Measurements from ENCODE around the gene NLRP12. TPM values are rescaled to one million over a fixed set of nuclear protein-coding genes. Genes with fewer than 3 reads are reported as not detected.
A peak's percentile ranks its signal among the peaks of the same experiment; 100 is the strongest.
"Not testable (repeated sequence)": the region's sequence is repeated elsewhere in the genome, so short reads cannot be mapped to it uniquely, and the experiment has no call there.

The NLRP12 gene, protein sequence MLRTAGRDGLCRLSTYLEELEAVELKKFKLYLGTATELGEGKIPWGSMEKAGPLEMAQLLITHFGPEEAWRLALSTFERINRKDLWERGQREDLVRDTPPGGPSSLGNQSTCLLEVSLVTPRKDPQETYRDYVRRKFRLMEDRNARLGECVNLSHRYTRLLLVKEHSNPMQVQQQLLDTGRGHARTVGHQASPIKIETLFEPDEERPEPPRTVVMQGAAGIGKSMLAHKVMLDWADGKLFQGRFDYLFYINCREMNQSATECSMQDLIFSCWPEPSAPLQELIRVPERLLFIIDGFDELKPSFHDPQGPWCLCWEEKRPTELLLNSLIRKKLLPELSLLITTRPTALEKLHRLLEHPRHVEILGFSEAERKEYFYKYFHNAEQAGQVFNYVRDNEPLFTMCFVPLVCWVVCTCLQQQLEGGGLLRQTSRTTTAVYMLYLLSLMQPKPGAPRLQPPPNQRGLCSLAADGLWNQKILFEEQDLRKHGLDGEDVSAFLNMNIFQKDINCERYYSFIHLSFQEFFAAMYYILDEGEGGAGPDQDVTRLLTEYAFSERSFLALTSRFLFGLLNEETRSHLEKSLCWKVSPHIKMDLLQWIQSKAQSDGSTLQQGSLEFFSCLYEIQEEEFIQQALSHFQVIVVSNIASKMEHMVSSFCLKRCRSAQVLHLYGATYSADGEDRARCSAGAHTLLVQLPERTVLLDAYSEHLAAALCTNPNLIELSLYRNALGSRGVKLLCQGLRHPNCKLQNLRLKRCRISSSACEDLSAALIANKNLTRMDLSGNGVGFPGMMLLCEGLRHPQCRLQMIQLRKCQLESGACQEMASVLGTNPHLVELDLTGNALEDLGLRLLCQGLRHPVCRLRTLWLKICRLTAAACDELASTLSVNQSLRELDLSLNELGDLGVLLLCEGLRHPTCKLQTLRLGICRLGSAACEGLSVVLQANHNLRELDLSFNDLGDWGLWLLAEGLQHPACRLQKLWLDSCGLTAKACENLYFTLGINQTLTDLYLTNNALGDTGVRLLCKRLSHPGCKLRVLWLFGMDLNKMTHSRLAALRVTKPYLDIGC
- total RNA-seq: 6.9 TPM

DNA sequence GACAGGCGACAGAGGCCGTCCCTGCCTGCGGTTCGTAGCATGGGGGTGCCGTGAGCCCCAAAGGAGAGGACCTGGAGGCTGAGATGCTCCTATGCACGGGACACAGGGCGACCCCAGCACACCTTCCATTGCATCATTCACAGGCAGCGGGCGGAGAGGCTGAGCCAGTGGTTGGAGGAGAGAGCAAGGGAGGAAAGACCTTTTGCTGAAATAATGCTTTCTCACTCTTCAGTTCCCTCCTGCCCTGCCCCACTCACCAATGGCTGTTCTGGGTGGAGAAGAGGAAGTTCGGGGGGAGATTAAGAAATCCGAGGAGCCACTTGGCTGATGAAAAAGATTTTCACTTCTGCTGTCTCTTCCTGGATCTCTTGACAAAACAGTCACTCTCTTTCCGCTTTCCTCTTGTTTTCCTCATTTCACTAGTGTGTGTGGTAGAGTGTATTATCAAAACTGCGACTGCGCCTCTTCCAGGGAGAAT, at the start of gene NLRP12:
Gene NLRP12, minus strand, starts transcription at position 181 of the 478 bp plus-strand sequence. Its CDS starts 140 bp downstream, at position 41.
- peaks cover 69% of the 10 kb centered on the region for H3K4me1 ChIP-seq (ENCODE audit: insufficient read depth, low read length)
- no peaks in the 10 kb centered on the region for H3K27me3 ChIP-seq (ENCODE audit: insufficient read depth, low read length)
- H3K9me3 ChIP-seq (ENCODE audit: low read depth, low read length): no peaks in the 10 kb centered on the region
- H3K4me3 ChIP-seq (ENCODE audit: low read length): peak within 1 kb of the TSS; percentile 55

DNA sequence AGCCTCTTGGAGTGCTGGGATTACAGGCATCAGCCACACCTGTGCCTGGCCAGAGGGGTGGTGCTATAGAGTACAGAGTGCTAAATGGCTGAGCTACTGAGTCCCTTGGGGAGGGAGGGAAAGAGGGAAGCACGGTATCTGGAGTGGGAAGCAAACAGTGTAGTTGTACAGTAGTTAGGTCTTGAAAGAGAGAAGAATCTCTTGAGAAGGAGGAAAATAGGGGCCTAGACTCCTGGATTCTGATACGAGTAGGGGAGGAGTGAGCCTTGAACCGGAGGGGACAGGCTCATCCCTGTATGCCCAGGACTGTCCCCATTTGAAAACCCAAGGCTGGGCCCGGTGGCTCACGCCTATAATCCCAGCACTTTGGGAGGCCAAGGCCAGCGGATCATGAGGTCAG, 48.6 kb upstream of the NLRP12 start:
- Histone ChIP-seq H3K4me1 (ENCODE audit: insufficient read depth, low read length) (peaks cover 76% of the 10 kb centered on the region), H3K4me3 (ENCODE audit: low read length) (no peak overlapping the region), H3K9me3 (ENCODE audit: low read depth, low read length) (no peaks in the 10 kb centered on the region), H3K27me3 (ENCODE audit: insufficient read depth, low read length) (no peaks in the 10 kb centered on the region)

GRCh38 chr19:53871454-53871853, 47.3 kb upstream of the NLRP12 start:
- Histone ChIP-seq H3K4me3 (ENCODE audit: low read length) (peak overlapping the region; percentile 43), H3K4me1 (ENCODE audit: insufficient read depth, low read length) (peaks cover 74% of the 10 kb centered on the region), H3K9me3 (ENCODE audit: low read depth, low read length) (no peaks in the 10 kb centered on the region), H3K27me3 (ENCODE audit: insufficient read depth, low read length) (no peaks in the 10 kb centered on the region)

- Histone ChIP-seq H3K4me3 (ENCODE audit: low read length) (peak overlapping the region; percentile 43), H3K4me1 (ENCODE audit: insufficient read depth, low read length) (peaks cover 74% of the 10 kb centered on the region), H3K9me3 (ENCODE audit: low read depth, low read length) (no peaks in the 10 kb centered on the region), H3K27me3 (ENCODE audit: insufficient read depth, low read length) (no peaks in the 10 kb centered on the region)
Measured at GRCh38 chr19:53870485-53870844, 46.4 kb upstream of the NLRP12 start.

DNA sequence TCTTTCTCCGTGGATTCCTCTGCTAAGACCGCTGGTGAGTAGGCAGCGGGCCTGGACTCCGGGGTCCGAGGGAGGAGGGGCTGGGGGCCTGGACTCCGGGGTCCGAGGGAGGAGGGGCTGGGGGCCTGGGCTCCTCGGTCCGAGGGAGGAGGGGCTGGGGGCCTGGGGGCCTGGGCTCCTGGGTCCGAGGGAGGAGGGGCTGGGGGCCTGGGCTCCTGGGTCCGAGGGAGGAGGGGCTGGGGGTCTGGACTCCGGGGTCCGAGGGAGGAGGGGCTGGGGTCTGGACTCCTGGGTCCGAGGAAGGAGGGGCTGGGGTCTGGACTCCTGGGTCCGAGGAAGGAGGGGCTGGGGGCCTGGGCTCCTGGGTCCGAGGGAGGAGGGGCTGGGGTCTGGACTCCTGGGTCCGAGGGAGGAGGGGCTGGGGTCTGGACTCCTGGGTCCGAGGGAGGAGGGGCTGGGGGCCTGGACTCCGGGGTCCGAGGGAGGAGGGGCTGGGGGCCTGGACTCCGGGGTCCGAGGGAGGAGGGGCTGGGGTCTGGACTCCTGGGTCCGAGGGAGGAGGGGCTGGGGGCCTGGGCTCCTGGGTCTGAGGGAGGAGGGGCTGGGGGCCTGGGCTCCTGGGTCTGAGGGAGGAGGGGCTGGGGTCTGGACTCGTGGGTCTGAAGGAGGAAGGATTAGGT, 45.8 kb upstream of the NLRP12 start:
- not testable (repeated sequence) for H3K9me3 ChIP-seq (ENCODE audit: low read depth, low read length); H3K27me3 ChIP-seq (ENCODE audit: insufficient read depth, low read length)
- Histone ChIP-seq H3K4me3 (ENCODE audit: low read length) (peak overlapping the region; percentile 95), H3K4me1 (ENCODE audit: insufficient read depth, low read length) (peaks cover 74% of the 10 kb centered on the region)

GRCh38 chr19:53868892-53869804, 45.0 kb upstream of the NLRP12 start:
- Histone ChIP-seq H3K4me1 (ENCODE audit: insufficient read depth, low read length) (peaks cover 68% of the 10 kb centered on the region), H3K27me3 (ENCODE audit: insufficient read depth, low read length) (no peaks in the 10 kb centered on the region), H3K4me3 (ENCODE audit: low read length) (peak overlapping the region; percentile 95), H3K9me3 (ENCODE audit: low read depth, low read length) (no peaks in the 10 kb centered on the region)

GRCh38 chr19:53868091-53868891, 44.2 kb upstream of the NLRP12 start:
- no peaks in the 10 kb centered on the region for H3K27me3 ChIP-seq (ENCODE audit: insufficient read depth, low read length)
- H3K9me3 ChIP-seq (ENCODE audit: low read depth, low read length): no peaks in the 10 kb centered on the region
- H3K4me1 ChIP-seq (ENCODE audit: insufficient read depth, low read length): peaks cover 60% of the 10 kb centered on the region
- H3K4me3 ChIP-seq (ENCODE audit: low read length): peak overlapping the region; percentile 95

DNA sequence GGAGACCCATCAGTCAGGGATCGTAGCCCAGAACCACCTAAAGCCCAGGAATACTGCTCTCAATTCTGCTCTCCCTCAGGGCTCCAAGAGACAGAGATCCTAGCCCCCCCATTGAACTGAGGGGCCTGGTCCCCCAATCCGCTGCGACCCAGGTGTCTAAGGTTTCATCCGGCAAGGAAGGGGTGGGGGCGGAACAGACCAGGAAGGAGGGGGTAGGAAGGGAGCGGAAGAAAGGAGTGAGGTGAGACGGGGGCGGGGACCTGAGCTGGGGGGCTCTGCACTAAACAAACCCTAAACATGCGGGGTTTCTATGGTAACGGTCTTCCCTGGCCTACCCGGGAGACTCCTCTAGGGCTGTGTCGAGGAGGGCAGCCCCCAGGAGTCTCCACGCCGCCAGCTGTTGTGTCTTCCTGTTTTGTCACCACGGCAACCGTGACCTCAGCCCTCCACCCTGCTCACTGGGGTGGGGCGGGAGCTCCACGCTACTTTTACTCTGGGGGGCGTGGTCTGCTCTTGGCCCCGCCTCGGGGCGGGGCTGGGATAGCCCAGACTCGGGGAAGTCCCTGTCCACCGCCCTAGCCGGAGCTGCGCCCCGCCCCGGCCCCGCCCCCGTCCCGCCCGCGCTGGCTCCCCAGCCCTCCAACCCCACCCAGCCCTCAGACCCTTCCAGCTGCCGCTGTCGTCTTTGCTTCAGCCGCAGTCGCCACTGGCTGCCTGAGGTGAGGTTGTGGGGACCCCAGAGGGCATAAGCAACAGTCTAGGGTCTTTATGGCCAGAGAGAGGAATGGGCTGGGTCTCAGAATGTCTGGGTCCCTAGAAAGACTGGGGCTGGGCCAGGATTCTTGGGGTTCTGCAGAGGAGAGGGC, 43.3 kb upstream of the NLRP12 start, which contains the start of gene MYADM:
Gene MYADM, plus strand, starts transcription at position 659 of the 866 bp plus-strand sequence. CDS start 5,647 bp downstream, outside the sequence.
- Histone ChIP-seq H3K4me3 (ENCODE audit: low read length) (peak within 1 kb of the TSS; percentile 95), H3K4me1 (ENCODE audit: insufficient read depth, low read length) (peaks cover 51% of the 10 kb centered on the region), H3K27me3 (ENCODE audit: insufficient read depth, low read length) (no peaks in the 10 kb centered on the region), H3K9me3 (ENCODE audit: low read depth, low read length) (no peaks in the 10 kb centered on the region)

- no peaks in the 10 kb centered on the region for H3K27me3 ChIP-seq (ENCODE audit: insufficient read depth, low read length)
- no peaks in the 10 kb centered on the region for H3K9me3 ChIP-seq (ENCODE audit: low read depth, low read length)
- peak overlapping the region; percentile 33 for H3K4me3 ChIP-seq (ENCODE audit: low read length)
- H3K4me1 ChIP-seq (ENCODE audit: insufficient read depth, low read length): peaks cover 45% of the 10 kb centered on the region
Measured at GRCh38 chr19:53866865-53867224, 42.7 kb upstream of the NLRP12 start.

GRCh38 chr19:53865918-53866864, 42.1 kb upstream of the NLRP12 start:
- no peaks in the 10 kb centered on the region for H3K27me3 ChIP-seq (ENCODE audit: insufficient read depth, low read length)
- peak overlapping the region; percentile 33 for H3K4me3 ChIP-seq (ENCODE audit: low read length)
- H3K9me3 ChIP-seq (ENCODE audit: low read depth, low read length): no peaks in the 10 kb centered on the region
- H3K4me1 ChIP-seq (ENCODE audit: insufficient read depth, low read length): peaks cover 39% of the 10 kb centered on the region

- Histone ChIP-seq H3K9me3 (ENCODE audit: low read depth, low read length) (no peaks in the 10 kb centered on the region), H3K4me1 (ENCODE audit: insufficient read depth, low read length) (peaks cover 32% of the 10 kb centered on the region), H3K4me3 (ENCODE audit: low read length) (no peak overlapping the region), H3K27me3 (ENCODE audit: insufficient read depth, low read length) (no peaks in the 10 kb centered on the region)
Measured at GRCh38 chr19:53865523-53865917, 41.4 kb upstream of the NLRP12 start.
